HG03565 (cell line): Measurements from ENCODE around the gene FXYD4.

Source experiments
- ATAC-seq: cut with Tn5 transposase; IDR thresholded peaks from one replicate; pipeline ENCODE4 v1.9.1; 2021; ENCODE audit warnings: mild to moderate bottlenecking, moderate library complexity; ENCODE audit not compliant: unreplicated experiment

The FXYD4 gene

GRCh38 chr10:43394868-43395267 lies 23.4 kb downstream of the FXYD4 start:
- ATAC-seq: no peak

GRCh38 chr10:43395571-43396060 lies 24.2 kb downstream of the FXYD4 start:
- ATAC-seq: no peak

DNA sequence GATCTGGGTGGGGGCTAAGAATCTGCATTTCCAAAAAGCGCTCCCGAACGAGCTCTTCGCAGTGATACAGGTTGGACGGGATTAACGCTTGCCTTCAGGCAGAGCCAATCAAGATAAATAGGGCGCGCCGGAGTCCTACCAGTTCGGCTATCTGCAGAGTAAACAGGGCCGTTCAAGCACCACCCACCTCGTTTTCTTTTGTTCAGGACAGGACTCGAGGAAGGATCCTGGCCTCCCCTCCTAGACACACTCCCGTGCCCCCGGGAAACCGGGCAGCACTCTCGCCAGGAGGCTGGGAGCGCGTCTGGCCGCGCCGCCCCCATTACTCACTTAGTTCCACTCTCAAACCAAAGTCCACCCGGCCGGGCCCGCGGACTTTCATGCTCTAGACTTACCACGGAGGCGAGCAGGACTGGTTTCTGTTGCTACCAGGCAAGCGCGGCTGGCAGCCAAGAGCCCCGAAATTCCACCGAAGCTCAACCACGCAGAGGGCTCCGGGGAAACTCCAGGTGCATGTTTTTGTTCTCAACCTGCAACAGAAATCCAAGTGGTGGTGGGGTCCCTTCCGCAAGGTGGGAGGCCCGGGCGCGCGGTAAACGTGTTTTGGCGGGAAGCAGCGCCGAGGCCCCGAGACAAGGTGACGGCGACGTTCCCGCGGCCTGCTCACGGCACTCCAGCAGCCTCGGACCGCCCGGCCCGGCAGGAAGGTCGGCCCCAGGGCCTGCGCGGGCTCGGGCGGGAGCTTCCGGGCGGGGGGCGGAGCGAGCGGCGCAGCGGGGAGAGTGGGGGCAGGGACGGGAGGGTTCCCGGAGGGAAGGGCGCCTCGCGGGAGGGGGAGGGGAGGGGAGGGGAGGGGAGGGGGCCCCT lies 24.9 kb downstream of the FXYD4 start:
- ATAC-seq: peak; percentile 17

- ATAC-seq: peak; percentile 76
Observed at GRCh38 chr10:43396928-43397624, 25.6 kb downstream of the FXYD4 start.

GRCh38 chr10:43398939-43399319 lies 27.5 kb downstream of the FXYD4 start:
- ATAC-seq: no peak

DNA sequence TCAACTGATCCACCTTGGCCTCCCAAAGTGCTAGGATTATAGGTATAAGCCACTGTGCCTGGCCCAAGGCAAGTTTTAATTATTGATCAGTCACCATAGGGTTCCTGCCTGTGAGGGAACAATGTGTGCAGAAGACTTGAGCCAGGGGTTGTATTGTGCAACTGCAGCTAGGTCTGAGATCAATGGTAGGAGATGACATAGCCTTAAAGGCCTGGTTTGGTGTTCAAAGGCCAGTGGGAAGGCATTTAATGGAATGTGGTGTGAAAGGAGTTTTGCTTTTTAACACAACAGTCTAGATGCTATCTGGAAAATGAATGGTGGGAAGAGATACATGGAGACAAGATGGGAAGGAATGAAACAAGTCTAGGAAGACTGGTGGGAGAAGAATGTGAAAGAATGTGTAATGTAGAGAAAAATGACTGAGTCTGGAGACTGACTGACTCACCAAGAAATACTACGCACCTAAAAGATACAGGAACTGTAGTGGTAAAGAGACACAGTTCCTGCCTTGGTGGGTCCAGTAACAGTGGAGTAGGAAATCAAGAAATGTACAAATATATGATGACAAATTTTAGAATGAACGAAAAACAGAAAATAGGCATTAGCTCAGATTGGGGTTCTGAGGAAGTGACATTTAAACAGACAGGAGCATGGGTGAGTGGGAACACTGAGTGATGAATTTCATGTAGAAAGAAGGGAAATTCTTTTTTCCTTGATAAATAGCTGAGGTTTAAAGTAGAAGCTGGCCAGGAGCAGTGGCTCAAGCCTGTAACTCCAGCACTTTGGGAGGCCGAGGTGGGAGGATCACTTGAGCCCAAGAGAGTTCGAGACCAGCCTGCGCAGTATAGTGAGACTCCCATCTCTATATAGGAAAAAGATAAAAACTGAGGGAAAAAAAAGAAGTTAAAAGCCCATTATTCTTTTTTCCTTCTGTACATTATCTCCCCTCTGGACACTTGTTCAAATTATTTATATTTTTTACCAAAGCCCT lies 28.2 kb downstream of the FXYD4 start:
- no peak for ATAC-seq

DNA sequence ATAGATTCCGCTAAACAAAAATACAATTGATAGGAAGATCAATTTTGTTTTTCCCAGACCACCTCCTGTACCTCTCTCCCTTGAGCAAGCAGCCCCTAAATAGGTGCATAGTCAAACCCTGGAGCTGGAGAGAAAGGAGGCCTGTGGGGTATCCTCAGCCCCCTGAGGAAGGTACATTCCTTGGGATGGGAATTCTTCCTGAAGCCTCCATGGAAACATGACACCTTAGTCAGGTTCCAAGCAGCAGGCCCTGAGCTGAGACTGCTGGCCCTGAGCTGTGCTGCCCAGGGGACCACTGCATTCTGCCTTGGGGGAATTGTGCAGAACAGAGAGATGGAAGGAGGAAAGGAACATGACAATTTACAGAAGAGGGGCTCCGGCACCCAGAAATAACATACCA lies 30.2 kb downstream of the FXYD4 start:
- ATAC-seq: no peak

DNA sequence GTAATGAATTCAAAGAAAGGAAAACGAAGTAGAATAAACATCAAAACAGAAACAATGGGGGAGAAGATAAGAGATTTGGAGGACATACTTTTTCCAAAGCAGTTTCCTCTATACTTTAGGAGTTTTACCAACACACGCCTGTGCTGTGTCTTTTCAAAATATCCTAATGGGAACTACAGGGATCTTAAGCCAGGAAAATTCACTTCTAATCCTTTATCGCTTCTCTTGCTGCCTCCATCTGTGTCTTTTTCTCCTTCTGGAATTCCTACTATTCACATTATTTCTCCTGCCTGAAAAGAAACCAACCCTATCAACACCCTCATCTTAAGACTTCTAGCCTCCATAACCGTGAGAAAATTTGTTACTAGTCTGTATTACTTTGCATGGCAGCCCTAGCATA lies 30.7 kb downstream of the FXYD4 start:
- ATAC-seq: no peak

DNA sequence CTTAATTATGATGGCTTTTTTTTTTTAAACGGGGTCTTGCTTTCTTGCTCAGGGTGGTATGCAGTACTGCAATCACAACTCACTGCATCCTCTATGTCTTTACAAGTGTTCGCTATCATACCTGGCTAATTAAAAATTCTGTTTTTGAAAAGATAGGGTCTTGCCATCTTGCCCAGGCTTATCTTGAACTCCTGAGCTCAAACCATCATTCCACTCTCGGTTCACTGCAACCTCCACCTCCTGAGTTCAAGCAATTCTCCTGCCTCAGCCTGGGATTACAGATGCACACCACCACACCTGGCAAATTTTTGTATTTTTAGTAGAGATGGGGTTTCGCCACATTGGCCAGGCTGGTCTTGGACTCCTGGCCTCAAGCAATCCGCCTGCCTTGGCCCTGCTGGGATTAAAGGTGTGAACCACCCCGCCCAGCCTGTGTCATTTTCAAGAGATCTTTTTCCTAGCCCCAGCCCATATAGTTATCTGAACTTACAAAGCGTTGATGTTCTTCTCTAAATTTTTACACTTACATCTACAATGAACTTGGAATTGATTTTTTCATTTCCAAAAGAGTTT lies 31.5 kb downstream of the FXYD4 start:
- ATAC-seq: no peak

DNA sequence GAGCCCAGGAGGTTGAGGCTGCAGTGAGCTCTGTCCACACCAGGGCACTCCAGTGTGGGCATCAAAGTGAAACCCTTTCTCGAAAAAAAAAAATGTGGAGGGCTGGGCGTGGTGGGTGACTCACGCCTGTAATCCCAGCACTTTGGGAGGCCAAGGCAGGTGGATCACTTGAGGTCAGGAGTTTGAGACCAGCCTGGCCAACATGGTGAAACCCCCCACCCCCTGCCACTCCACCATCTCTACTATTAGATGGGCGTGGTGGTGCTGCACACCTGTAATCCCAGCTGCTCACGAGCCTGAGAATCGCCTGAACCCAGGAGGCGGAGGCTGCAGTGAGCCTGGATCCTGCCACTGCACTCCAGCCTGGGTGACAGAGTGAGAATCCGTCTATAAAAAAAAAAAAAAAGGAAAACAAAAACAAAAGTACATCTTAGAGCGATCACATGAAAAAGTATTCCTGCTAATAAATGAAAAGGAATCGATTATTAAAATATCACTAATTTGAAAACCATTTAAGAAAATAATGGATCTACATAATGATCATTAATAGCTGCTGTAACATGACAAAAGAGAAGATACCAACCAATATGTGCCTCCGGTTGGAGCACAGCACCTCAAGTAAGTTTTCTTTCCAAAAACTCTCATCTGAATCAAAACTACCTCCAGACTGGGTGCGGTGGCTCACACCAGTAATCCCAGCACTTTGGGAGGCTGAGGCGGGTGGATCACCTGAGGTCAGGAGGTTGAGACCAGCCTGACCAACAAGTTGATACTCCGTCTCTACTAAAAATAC lies 32.7 kb downstream of the FXYD4 start:
- no peak for ATAC-seq

GRCh38 chr10:43404704-43405084 lies 33.3 kb downstream of the FXYD4 start:
- ATAC-seq: no peak

- no peak for ATAC-seq
Observed at GRCh38 chr10:43407148-43407575, 35.7 kb downstream of the FXYD4 start.

GRCh38 chr10:43407576-43408330 lies 36.3 kb downstream of the FXYD4 start:
- peak; percentile 42 for ATAC-seq

DNA sequence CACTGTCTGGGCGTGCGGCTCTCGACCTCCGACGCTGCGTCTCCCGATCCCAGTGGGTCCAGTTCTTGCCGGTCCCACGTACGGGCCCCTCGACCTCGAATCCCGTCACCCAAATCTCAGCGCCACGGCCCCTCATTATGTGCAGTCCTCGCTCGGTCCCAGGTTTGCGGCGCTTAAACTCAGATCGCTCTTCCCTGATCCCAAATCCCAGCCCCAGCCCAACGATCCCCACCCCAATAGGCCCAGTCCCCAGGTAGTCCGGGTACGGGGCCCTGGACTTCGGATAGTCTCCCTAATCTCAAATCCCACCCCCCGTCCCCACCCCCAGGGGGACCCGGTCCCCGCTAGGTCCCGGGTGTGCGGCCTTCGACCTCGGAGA lies 36.9 kb downstream of the FXYD4 start:
- no peak for ATAC-seq

- peak; percentile 58 for ATAC-seq
Observed at GRCh38 chr10:43408710-43409384, 37.4 kb downstream of the FXYD4 start, which contains the start of gene HNRNPF. HNRNPF (minus strand) TSS chr10:43409186; CDS start chr10:43387884, 21,302 bp downstream.

- ATAC-seq: no peak
Observed at GRCh38 chr10:43409385-43410109, 38.1 kb downstream of the FXYD4 start.

GRCh38 chr10:43410345-43410744 lies 38.9 kb downstream of the FXYD4 start:
- no peak for ATAC-seq

- ATAC-seq: no peak
Observed at GRCh38 chr10:43411536-43411935, 40.1 kb downstream of the FXYD4 start.
